ENCODE results near the gene TMEM81.

The TMEM81 gene

DNA sequence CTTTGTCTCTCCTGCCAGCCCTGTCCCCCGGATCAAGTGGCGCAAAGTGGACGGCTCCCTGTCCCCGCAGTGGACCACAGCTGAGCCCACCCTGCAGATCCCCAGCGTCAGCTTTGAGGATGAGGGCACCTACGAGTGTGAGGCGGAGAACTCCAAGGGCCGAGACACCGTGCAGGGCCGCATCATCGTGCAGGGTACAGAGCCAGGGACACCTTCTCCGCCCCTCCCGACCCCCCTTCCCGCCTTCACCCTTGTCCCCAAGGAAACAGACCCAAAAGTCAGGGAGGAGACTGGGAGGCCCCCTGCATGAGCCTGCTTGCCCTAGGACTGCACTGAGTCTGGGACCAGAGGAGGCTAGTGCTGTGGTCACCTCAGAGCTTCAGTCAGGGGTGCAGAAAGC lies 23.0 kb downstream of the TMEM81 start:
- no peak for DNase-seq (ENCODE audit: low spot score)
- TF ChIP-seq, protein P1, sequence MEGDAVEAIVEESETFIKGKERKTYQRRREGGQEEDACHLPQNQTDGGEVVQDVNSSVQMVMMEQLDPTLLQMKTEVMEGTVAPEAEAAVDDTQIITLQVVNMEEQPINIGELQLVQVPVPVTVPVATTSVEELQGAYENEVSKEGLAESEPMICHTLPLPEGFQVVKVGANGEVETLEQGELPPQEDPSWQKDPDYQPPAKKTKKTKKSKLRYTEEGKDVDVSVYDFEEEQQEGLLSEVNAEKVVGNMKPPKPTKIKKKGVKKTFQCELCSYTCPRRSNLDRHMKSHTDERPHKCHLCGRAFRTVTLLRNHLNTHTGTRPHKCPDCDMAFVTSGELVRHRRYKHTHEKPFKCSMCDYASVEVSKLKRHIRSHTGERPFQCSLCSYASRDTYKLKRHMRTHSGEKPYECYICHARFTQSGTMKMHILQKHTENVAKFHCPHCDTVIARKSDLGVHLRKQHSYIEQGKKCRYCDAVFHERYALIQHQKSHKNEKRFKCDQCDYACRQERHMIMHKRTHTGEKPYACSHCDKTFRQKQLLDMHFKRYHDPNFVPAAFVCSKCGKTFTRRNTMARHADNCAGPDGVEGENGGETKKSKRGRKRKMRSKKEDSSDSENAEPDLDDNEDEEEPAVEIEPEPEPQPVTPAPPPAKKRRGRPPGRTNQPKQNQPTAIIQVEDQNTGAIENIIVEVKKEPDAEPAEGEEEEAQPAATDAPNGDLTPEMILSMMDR (IDR thresholded peaks at IDR 0.05; ENCODE audit: extremely low read depth, missing control alignments) = no peak

DNA sequence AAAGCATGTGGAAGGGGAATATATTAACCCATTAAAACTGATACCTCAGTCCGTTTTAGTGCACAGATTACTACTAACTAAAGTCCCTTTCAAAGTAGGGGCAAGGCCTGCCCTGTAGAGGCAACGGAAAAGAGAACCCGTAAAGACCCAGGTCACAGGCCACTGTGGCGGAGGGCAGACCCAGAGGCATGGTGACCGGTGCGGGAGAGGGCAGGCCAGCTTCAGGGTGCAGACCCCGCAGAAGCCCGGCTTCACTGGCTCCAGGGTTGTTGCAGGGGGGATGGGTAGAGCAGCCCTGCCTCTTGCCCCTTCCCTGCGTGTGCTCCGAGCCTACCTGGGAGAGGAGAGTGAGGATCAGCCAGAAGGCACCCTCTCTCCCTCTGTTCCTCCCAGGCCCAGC lies 23.5 kb downstream of the TMEM81 start:
- DNase-seq (ENCODE audit: low spot score) = no peak
- TF ChIP-seq, protein P1 (IDR thresholded peaks at IDR 0.05; ENCODE audit: extremely low read depth, missing control alignments) = no peak

DNA sequence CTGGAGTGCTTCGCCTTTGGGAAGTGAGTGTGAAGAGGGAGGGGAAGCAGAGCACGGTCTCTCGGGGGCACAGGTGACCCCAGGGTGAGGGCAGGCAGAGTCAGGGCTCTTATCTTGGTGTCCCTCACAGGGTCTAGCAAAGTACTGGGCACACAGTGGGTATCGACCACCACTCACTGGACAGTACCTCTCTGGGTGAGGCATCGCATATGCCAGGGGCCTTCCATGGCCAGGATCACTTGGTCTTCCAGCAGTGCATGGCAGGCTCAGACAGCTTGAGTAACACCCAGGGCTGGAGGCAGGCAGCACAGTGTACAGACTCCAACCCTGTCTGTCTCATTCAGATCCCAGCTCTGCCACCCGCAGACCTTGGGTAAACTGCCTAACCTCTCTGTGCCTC lies 24.6 kb downstream of the TMEM81 start:
- DNase-seq (ENCODE audit: low spot score) = no peak
- TF ChIP-seq, protein P1 (IDR thresholded peaks at IDR 0.05; ENCODE audit: extremely low read depth, missing control alignments) = no peak

DNA sequence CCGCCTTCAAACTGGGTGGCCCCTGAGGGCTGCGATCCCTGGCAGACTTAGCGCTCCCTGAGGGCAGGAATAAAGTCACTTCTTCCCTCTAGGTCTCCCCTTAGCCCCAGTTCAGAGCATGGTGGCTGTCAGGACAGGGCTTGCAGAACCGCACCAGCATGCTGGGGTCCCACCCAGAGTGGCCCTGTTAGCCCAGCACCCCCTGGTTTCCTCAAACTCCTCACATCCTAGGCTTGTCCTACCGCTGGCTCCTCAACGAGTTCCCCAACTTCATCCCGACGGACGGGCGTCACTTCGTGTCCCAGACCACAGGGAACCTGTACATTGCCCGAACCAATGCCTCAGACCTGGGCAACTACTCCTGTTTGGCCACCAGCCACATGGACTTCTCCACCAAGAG lies 25.4 kb downstream of the TMEM81 start:
- TF ChIP-seq, protein P1 (IDR thresholded peaks at IDR 0.05; ENCODE audit: extremely low read depth, missing control alignments) = no peak
- no peak for DNase-seq (ENCODE audit: low spot score)

DNA sequence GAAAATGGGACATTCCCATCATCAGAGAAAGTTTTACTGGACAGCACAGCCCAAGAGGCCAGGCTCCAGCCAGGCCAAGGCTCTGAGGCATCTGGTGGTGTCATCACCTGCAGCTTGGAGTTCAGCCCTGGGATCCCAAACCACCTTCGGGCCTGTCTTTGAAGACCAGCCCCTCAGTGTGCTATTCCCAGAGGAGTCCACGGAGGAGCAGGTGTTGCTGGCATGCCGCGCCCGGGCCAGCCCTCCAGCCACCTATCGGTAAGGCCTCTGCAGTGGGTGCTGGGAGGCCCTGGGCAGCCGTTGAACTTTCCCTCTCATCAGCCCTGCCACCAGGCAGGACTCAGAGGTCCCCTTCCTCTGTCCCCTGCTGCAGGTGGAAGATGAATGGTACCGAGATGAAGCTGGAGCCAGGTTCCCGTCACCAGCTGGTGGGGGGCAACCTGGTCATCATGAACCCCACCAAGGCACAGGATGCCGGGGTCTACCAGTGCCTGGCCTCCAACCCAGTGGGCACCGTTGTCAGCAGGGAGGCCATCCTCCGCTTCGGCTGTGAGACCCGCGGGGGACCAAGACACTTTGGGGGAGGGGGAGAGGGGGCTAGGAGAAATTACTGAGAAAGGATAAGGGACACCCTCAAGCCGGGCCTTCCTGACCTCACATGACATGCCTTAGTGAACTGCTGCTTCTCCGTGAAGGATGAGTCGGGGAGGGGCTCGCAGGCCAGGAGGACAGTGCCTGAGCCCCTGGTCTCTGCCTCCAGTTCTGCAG lies 26.3 kb downstream of the TMEM81 start:
- TF ChIP-seq, protein P1 (IDR thresholded peaks at IDR 0.05; ENCODE audit: extremely low read depth, missing control alignments) = no peak
- DNase-seq (ENCODE audit: low spot score) = no peak

DNA sequence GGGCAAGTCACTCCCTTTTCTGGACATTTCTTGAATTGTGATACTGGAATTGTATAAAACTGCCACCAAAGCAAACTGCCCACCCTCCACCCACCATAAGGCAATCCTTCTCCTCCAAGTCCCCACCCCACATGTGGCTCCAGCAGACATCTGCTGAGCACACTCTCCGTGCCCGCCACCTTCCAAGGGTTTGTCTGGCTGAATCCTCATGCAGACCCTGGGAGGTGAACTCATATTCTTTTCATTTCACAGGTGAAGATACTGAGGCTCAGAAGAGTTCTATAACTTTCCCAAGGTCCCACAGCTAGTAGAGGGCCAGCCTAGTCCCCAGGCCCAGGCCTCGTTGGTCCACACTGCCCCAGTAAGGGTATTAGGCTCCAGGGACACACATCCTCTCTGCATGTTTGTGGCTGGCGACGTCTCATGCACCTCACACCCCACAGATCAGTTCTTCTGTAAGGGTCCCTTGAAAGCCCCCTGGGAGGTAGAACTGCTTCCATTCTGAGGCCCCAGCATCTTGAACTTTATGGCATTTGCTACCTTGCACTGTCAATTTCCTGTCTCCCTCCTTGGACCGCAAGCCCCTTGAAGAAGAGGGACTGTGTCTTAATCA lies 27.2 kb downstream of the TMEM81 start:
- TF ChIP-seq, protein P1 (IDR thresholded peaks at IDR 0.05; ENCODE audit: extremely low read depth, missing control alignments) = no peak
- no peak for DNase-seq (ENCODE audit: low spot score)

DNA sequence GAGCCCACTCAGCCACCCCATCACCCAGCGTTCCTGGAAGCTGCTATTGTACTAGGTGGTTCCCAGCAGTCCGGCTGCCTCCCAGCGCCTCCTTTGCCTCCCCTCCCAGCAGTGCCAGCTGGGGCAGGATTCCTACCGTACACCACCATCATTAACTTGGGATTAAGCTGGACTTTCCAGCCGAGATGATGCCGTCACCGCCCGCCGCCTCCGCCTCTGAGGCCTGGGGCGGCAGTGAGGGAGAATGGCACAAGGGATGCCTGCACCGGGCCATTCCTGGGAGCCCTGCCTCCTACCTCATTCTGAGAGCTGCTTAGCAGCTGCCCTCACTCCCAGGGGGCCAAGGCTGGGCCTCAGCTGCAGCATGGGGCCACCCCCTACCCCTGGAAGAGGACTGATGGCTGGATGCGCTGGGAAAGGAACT lies 28.1 kb downstream of the TMEM81 start:
- TF ChIP-seq, protein P1 (IDR thresholded peaks at IDR 0.05; ENCODE audit: extremely low read depth, missing control alignments) = no peak
- no peak for DNase-seq (ENCODE audit: low spot score)
